GM19463 (cell line): ENCODE results near the gene TECPR2.

ENCODE experiments used
- ATAC-seq: cut with Tn5 transposase; IDR thresholded peaks from one replicate; pipeline ENCODE4 v1.9.1; 2021; ENCODE audit warnings: mild to moderate bottlenecking, moderate library complexity; ENCODE audit not compliant: unreplicated experiment

Gene TECPR2

GRCh38 chr14:102492531-102492910, 129.8 kb downstream of the TECPR2 start:
- no peak for ATAC-seq

GRCh38 chr14:102493096-102493495, 130.4 kb downstream of the TECPR2 start:
- ATAC-seq = no peak

- ATAC-seq = no peak
These were observed 130.8 kb downstream of the TECPR2 start for GRCh38 chr14:102493585-102493984.

GRCh38 chr14:102495491-102496330, 133.0 kb downstream of the TECPR2 start:
- no peak for ATAC-seq

- no peak for ATAC-seq
These were observed 133.6 kb downstream of the TECPR2 start for GRCh38 chr14:102496331-102496691.

- no peak for ATAC-seq
These were observed 134.4 kb downstream of the TECPR2 start for GRCh38 chr14:102496958-102497744.

GRCh38 chr14:102497998-102498677, 135.4 kb downstream of the TECPR2 start:
- ATAC-seq = no peak

- no peak for ATAC-seq
These were observed 136.0 kb downstream of the TECPR2 start for GRCh38 chr14:102498678-102499265.

GRCh38 chr14:102499401-102500157, 136.8 kb downstream of the TECPR2 start:
- no peak for ATAC-seq

GRCh38 chr14:102500158-102500662, 137.5 kb downstream of the TECPR2 start:
- no peak for ATAC-seq

- ATAC-seq = no peak
These were observed 138.0 kb downstream of the TECPR2 start for GRCh38 chr14:102500713-102501112.

- no peak for ATAC-seq
These were observed 139.1 kb downstream of the TECPR2 start for GRCh38 chr14:102501751-102502315.

GRCh38 chr14:102502571-102502970, 139.8 kb downstream of the TECPR2 start:
- no peak for ATAC-seq

- ATAC-seq = no peak
These were observed 141.0 kb downstream of the TECPR2 start for GRCh38 chr14:102503641-102504327.

GRCh38 chr14:102504328-102504999, 141.7 kb downstream of the TECPR2 start:
- no peak for ATAC-seq

- ATAC-seq = no peak
These were observed 142.4 kb downstream of the TECPR2 start for GRCh38 chr14:102505000-102505619.

- no peak for ATAC-seq
These were observed 143.3 kb downstream of the TECPR2 start for GRCh38 chr14:102505775-102506625.

GRCh38 chr14:102506626-102506925, 143.8 kb downstream of the TECPR2 start:
- no peak for ATAC-seq
